Measurements from ENCODE around the gene NLRP8.
"Not testable (repeated sequence)": the region's sequence is repeated elsewhere in the genome, so short reads cannot be mapped to it uniquely, and the experiment has no call there.

The NLRP8 gene

GRCh38 chr19:55947532-55947931 is at the start of gene NLRP8:
NLRP8 (plus strand) TSS chr19:55947832.
- DNase-seq = no peak

- DNase-seq = no peak
These were observed 48.7 kb upstream of the NLRP8 start for GRCh38 chr19:55898911-55899310.

- DNase-seq = no peak
These were observed 46.1 kb upstream of the NLRP8 start for GRCh38 chr19:55901369-55902079.

GRCh38 chr19:55902080-55902751 is 45.4 kb upstream of the NLRP8 start:
- no peak for DNase-seq

GRCh38 chr19:55907286-55907685 is 40.3 kb upstream of the NLRP8 start:
- no peak for DNase-seq

GRCh38 chr19:55907746-55908145 is 39.9 kb upstream of the NLRP8 start:
- DNase-seq = no peak

- DNase-seq = no peak
These were observed 37.8 kb upstream of the NLRP8 start for GRCh38 chr19:55909801-55910200.

GRCh38 chr19:55912916-55913315 is 34.7 kb upstream of the NLRP8 start:
- no peak for DNase-seq

- DNase-seq = no peak
These were observed 33.9 kb upstream of the NLRP8 start for GRCh38 chr19:55913643-55914268.

- no peak for DNase-seq
These were observed 24.1 kb upstream of the NLRP8 start for GRCh38 chr19:55923556-55923955.

- DNase-seq = no peak
These were observed 19.6 kb upstream of the NLRP8 start for GRCh38 chr19:55927991-55928390.

GRCh38 chr19:55929258-55929657 is 18.4 kb upstream of the NLRP8 start:
- not testable (repeated sequence) for DNase-seq

GRCh38 chr19:55930996-55931515 is 16.6 kb upstream of the NLRP8 start:
- no peak for DNase-seq

- no peak for DNase-seq
These were observed 15.7 kb upstream of the NLRP8 start, which contains the start of gene NLRP13 for GRCh38 chr19:55931936-55932386. NLRP13 (minus strand) TSS chr19:55932336; CDS start chr19:55932311, 25 bp downstream.

- DNase-seq = no peak
These were observed 12.4 kb upstream of the NLRP8 start for GRCh38 chr19:55935206-55935605.

- DNase-seq = no peak
These were observed 8.4 kb upstream of the NLRP8 start for GRCh38 chr19:55939206-55939605.

- no peak for DNase-seq
These were observed 7.3 kb upstream of the NLRP8 start for GRCh38 chr19:55940306-55940705.

GRCh38 chr19:55950566-55950965 is 2.9 kb downstream of the NLRP8 start:
- not testable (repeated sequence) for DNase-seq

GRCh38 chr19:55956431-55956830 is 8.8 kb downstream of the NLRP8 start:
- DNase-seq = no peak

- no peak for DNase-seq
These were observed 10.7 kb downstream of the NLRP8 start for GRCh38 chr19:55958356-55958755.

- DNase-seq = no peak
These were observed 12.5 kb downstream of the NLRP8 start for GRCh38 chr19:55959996-55960675.

- DNase-seq = no peak
These were observed 14.6 kb downstream of the NLRP8 start for GRCh38 chr19:55962186-55962585.

- DNase-seq = no peak
These were observed 26.4 kb downstream of the NLRP8 start for GRCh38 chr19:55973982-55974381.
